NK-92 treated with Interleukin-12 subunit alpha and Interleukin-12 subunit beta, amount 100 ng/mL, for 24 hours (cell line): ENCODE results near the gene SMURF1.

Experiments used
- DNase-seq: peaks from one replicate; lab custom pipeline; 2025; lab: John Stamatoyannopoulos, UW

Gene SMURF1

GRCh38 chr7:99028261-99028973, 115.5 kb downstream of the SMURF1 start:
- no peak for DNase-seq

GRCh38 chr7:99027841-99028240, 116.1 kb downstream of the SMURF1 start:
- DNase-seq: no peak

DNA sequence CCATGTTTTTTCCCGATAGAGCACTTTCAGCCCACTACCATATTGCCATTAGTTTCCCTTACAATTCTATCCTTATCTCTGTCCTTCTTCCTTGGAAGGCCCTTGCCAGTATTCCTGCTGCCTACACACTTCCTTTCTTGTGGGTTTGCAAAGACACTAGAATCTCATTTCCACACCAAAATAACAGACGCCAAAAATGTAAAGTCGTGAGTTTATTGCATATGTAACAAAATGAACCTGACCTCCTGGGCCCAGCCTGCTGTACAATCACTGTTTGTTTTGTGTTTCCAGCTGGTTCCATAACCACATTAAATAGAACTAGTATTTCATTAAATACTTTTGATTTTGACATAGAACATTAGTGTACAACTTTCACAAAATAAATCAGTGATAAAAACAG, 116.7 kb downstream of the SMURF1 start:
- no peak for DNase-seq

DNA sequence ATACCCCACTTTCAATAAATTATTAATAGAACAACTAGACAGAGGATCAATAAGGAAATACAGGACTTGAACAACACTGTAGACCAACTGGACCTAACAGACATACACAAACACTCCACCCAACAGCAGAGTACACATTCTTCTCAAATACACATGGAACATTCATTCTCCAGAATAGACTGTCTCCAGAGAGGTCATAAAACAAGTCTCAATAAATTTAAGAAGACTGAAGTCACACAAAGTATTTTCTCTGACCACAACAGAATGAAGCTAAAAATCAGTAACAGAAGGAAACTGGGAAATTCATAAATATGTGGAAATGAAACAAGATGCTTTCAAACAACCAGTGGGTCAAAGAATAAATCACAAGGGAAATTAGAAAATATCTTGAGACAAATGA, 119.8 kb downstream of the SMURF1 start:
- no peak for DNase-seq

- no peak for DNase-seq
Observed at GRCh38 chr7:99021941-99022560, 121.9 kb downstream of the SMURF1 start.

DNA sequence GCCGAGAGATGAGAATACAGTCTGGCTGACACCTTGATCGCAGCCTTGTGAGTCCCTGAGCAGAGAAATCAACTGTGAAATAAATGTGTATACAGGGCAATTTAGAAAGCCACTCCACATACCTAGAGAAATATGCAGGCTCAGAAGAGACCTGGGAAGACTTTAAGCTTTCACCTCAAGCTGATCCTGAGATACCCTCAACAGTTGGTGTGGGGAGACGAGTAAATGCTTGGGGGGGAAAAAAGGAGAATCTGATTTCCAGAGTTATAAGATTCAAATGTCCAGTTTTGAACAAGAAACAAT, 123.5 kb downstream of the SMURF1 start:
- DNase-seq: no peak

- no peak for DNase-seq
Observed at GRCh38 chr7:99019523-99020412, 124.1 kb downstream of the SMURF1 start.

- no peak for DNase-seq
Observed at GRCh38 chr7:99016196-99016595, 127.7 kb downstream of the SMURF1 start.

DNA sequence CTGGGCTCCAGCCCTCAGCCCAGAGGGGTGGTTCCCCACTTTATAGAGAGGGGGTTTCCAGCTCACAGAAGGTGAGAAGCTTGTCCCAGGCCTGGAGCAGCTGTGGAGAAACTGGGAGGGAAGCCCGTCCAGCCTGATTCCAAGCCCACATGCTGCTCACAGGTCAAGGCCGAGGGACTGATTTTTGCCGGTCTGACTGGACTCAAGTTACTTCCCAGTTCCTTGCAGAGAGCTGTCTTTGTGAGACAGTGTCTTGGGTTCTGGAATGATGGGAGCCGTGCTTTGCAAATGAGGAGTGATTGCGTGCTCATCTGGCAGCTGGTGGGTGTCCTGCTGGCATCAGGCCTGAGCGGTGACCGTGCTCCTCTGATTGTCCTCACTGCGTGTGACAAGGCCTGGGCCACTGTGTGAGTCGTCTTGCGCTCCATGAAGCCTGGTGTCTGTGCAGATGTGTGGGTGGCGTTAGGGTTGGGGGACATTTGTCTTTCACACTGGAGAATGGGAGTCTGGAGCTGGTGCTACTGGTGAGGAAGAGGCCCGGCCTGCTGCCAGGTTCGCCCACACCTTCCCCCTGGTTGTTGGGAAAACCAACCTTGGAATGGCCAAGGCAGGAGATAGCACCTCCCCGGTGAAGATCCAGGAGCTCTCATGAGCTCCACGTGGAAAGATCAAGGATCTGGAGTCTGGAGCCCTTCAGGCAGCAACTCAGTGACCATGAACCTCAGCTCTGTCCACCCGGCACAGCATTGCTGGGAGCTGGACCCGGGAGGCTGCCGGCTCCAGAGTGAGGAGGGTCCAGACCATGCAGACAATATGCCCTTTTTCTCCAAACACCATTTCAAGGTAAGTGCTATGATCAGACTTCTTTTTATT, 129.6 kb downstream of the SMURF1 start:
- no peak for DNase-seq

DNA sequence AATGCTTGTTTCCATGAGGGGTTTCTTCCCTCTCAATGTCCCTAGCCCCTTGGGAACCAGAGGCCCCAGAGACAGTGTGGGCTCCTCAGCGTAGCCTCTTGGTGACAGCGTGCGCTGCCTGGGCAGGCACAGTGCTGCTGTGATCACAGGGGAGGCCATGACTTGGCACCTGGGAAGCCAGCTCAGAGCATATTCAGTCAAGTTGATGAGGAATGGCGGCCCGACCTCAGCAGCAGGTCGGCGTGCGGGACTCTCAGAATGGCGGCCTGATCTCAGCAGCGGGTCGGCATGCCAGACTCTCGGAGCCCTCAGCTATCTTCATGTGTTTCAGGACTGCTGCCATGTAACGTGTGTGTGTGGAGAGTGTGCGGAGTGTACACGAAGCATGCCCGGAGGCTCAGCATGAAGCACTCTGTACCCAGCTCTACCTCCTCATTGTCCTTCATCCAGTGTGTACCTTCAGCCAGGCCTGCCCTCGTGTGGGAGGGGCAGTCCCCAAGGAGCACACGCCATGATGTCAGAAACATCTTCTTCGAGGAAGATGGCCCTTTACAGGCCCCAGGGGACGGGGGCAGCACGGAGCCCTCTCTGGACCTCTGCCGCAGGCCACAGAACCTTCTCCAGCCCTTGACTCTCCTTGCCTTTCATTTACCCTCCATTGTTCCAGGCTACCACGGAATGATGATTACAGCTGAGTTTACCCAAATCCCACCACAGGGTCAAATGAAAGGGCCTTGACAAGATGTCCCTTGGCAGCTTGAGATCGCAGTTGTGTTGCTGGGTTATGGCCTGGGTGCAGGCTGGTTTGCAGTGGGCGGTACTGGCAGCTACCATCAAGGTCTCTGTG, 130.4 kb downstream of the SMURF1 start:
- no peak for DNase-seq

- DNase-seq: no peak
Observed at GRCh38 chr7:99012722-99013121, 131.2 kb downstream of the SMURF1 start.

DNA sequence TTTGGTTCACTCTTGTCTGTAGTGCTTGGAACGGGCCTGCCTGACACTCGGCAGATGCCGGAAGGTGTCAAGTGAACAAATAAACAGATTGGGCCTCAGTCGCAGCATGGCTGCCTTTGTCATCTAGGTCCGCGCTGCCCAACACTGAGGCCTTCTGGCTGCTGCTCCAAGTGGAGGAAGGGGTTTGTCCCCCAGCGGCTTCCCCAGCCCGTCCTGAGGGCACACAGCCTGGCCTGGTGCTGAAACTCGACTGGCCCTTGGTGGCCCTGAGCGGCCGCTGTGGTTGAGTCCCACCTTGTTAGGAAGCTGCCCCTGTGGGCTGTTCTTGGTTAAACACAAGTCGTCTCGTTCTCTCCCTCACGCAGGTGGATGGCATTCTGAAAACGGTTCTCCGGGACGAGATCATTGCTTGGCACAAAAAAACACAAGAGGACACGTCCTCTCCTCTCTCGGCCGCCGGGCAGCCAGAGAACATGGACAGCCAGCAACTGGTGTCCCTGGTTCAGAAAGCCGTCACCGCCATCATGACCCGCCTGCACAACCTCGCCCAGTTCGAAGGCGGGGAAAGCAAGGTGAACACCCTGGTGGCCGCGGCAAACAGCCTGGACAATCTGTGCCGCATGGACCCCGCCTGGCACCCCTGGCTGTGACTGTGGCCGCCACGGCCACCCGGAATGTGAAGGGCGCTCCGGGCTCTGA, 132.1 kb downstream of the SMURF1 start:
- no peak for DNase-seq

GRCh38 chr7:99011341-99011705, 132.6 kb downstream of the SMURF1 start:
- no peak for DNase-seq

DNA sequence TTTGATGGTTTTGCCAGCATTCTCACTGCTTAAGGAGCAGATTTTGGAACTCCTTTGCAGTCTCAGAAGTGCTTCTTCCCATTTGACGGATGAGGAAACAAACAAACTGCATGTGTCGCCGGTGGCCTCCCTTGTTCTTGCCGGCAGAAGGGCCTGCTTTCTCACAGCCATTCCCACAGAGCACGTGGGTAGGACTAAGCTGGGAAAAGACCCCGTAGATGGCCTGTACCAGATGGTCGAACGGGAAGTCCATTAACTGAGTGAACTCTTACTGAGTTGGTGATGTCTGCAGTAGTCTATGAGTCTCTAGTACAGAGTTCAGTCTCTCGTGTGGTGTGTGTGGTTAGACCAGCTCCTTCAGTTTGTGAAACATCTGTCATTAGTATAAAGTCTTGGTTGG, 133.6 kb downstream of the SMURF1 start:
- DNase-seq: no peak

DNA sequence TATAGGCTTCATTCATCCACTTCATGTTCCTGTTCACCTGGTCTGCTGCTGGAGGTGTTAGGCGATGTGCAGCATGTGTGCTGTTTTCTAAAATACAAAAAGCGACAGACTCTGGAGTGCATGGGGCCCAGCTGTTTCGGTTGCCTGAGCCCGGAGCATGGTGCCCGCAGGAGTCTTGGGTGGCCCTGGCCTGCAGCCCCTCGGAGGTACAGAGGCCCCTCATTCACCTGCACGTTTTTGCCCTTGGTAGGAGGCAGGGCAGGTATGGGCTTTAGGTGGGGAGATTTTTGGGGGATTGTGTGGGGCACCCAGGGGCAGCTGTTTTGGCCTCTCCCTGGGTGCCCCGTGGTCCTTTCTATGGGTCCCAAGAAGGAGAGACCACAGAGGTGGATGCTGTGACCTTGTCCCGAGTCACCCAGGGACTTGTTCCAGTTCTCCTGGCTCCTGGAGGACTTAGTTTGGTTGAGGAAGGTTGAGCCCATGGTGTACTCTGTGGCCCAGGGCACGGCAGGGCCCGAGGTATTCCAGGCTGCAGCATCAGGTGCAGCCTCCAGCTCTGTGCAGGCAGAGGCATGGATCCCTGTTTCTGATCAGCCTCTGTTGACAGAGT, 134.9 kb downstream of the SMURF1 start:
- no peak for DNase-seq

- DNase-seq: no peak
Observed at GRCh38 chr7:99008181-99008631, 135.7 kb downstream of the SMURF1 start.

DNA sequence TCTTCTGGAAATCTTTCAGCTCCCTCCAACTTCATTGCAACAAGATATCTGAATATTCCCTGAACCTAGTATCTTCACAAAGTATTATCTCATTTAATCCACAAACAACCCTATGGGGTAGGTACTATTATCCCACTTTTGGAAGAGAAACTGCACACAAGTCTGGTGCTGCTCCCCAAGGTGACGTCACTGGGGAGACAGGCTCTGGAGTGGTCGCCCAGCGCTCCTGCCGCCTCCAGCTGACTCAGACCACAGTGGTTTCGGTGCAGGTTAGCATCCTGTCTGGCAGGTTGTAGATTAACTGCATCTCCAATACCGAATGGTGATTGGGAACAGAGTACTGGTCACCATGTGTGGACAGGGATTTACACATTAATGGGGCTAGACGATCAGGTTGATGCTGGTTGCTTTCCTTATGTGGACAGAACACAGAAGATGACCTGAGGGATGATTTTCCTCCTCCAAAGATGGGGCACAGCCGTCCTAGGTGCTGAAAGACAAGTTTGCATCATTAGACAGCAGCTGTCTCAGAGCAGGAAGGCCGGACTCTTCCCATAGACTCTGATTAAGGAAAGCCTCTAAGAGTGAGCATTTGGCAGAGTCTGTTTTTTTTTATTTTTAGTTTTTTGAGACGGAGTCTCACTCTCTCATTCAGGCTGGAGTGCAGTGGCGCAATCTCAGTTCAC, 137.0 kb downstream of the SMURF1 start:
- no peak for DNase-seq

- no peak for DNase-seq
Observed at GRCh38 chr7:99005776-99006175, 138.1 kb downstream of the SMURF1 start.

GRCh38 chr7:99004781-99005500, 139.0 kb downstream of the SMURF1 start:
- no peak for DNase-seq
